Measurements from ENCODE around the gene WNT7B. TPM values are rescaled to one million over a fixed set of nuclear protein-coding genes. Genes with fewer than 3 reads are reported as not detected.

WNT7B gene
- total and polyA plus RNA-seq, 10 of the 15 experiments (the other 5 are each of a cell fraction or from before 2014, with no cell fraction given) = 0.12 TPM; not detected in 9

DNA sequence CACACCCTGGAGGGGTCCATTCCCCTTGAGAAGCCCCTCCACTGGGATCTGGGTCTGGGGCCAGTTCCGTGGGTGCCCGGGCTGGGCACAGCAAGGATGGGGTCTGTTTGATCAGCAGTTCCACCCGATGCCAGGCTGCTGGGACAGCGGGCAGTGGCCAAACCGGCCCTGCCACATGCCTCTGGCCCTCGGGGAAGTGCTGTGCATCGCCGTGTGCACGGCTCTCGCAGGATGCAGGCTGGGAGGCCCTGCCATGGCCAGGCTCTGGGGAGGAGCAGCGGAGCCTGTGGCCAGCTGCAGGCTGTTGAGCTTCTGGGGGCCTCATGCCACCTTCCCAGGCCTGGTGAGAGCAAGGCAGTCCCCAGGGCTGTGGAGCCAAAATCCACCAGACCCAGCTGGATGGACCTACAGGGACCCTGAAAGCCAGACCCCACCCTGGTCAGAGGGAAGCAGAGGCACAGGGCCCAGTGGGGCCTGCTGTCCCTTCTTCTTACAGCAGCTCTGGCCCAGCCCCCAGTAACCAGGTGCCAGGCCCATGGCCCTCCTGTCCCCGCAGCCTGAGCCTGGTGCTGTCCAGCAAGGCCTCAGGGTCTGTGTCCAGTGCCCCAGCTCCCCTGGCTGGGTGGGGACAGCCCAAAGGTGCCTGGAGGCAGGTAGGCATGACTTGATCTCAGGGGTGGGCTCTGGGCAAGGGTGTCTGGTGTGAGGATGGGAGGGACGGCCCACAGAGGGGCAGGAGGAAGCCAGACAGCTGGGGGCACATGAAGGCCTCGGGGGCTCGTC lies 57.3 kb downstream of the WNT7B start:
- H3K27me3 ChIP-seq (replicated peaks in 1 of 2; ENCODE audit: control insufficient read depth in 2 of 2, insufficient read depth in 2 of 2, low read length in 1 of 2) = no peaks in the 10 kb centered on the region; a peak in 2 of 4 replicates
- no peak overlapping the region for H3K27ac ChIP-seq (ENCODE audit: control insufficient read depth, insufficient read depth)
- no peak overlapping the region for H3K9ac ChIP-seq (ENCODE audit: control insufficient read depth, insufficient read depth, low read length)
- intact Hi-C loops (cut with micrococcal nuclease; ENCODE audit: unreplicated experiment) (no loop called here), in situ Hi-C loops (cut with MboI) (no loop called here)
- H2AFZ ChIP-seq (ENCODE audit: control insufficient read depth, low read depth, low read length) = no peak overlapping the region
- ChIA-PET SMC1A (ENCODE audit: uncharacterized antibody, unreplicated experiment) (no interaction called here), POLR2A (no interaction called here), CTCF (no interaction called here), RAD21 (ENCODE audit: unreplicated experiment) (no interaction called here)
- WGBS (ENCODE audit: insufficient coverage, insufficient replicate concordance, low lambda C conversion rate, missing lambda C conversion rate) = 19% methylated on average over 15 of the region's 15 CpGs
- no peak for ATAC-seq
- H3K4me1 ChIP-seq (ENCODE audit: control insufficient read depth, insufficient read depth, low read length) = no peaks in the 10 kb centered on the region
- DNase-seq (ENCODE audit: low read depth, low spot score) = no peak
- FAIRE-seq = no peak
- H3K79me2 ChIP-seq (ENCODE audit: control insufficient read depth, insufficient read depth, low read length) = no peaks in the 10 kb centered on the region
- H3K9me3 ChIP-seq (replicated peaks; ENCODE audit: control insufficient read depth, insufficient read depth, low read length) = no peaks in the 10 kb centered on the region; the same call in 2 of the 3 replicates
- no peak overlapping the region for H3K4me3 ChIP-seq
- TF ChIP-seq, protein P1, sequence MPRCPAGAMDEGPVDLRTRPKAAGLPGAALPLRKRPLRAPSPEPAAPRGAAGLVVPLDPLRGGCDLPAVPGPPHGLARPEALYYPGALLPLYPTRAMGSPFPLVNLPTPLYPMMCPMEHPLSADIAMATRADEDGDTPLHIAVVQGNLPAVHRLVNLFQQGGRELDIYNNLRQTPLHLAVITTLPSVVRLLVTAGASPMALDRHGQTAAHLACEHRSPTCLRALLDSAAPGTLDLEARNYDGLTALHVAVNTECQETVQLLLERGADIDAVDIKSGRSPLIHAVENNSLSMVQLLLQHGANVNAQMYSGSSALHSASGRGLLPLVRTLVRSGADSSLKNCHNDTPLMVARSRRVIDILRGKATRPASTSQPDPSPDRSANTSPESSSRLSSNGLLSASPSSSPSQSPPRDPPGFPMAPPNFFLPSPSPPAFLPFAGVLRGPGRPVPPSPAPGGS (IDR thresholded peaks at IDR 0.05; ENCODE audit: borderline replicate concordance, insufficient read depth, low read depth, low read length, poor library complexity, severe bottlenecking) = no peak
- no peak for TF ChIP-seq ZBTB11 (CRISPR knock-in tag; IDR thresholded peaks at IDR 0.05)
- H3K36me3 ChIP-seq (ENCODE audit: control insufficient read depth in 2 of 2, insufficient read depth in 2 of 2, low read length in 1 of 2) = no peaks in the 10 kb centered on the region
- H3K4me2 ChIP-seq (ENCODE audit: control insufficient read depth, insufficient read depth) = no peak overlapping the region
- no peaks in the 10 kb centered on the region for H4K20me1 ChIP-seq (ENCODE audit: control insufficient read depth, insufficient read depth)
- no TSS peak for BruUV-seq (replicated peaks)
